Endothelial cell of umbilical vein (primary cell): ENCODE data around the gene MESD. TPM values are rescaled to one million over a fixed set of nuclear protein-coding genes. Genes with fewer than 3 reads are reported as not detected.

Source experiments
- BruUV-seq: library from RNA; stranded (reverse); fragments of 400-500 nt; replicated peaks from 2 replicates; lab custom pipeline; 2021; lab: Mats Ljungman, UMichigan
- CTCF ChIA-PET: fragments of 300-600, 350-600 bp; sonication (Branson Sonifier 250); formaldehyde crosslinking; loops from one replicate; lab custom pipeline; 2021; ENCODE audit warnings: antibody characterized with exemption, inconsistent platforms; lab: Charles Lee
- POLR2A ChIA-PET: fragments of 300-600, 350-600 bp; sonication (Branson Sonifier 250); formaldehyde crosslinking; loops from one replicate; lab custom pipeline; 2021; ENCODE audit warnings: antibody characterized with exemption, inconsistent platforms; lab: Charles Lee
- DNase-seq: peaks from one replicate; pipeline ENCODE4 v3.0.0-alpha.2; 2011; ENCODE audit warnings: low read depth, low spot score
- FAIRE-seq: peaks from 2 replicates; lab custom pipeline; 2011; peaks lifted over from hg19 to GRCh38; lab: Jason Lieb, UNC
- H2AFZ ChIP-seq: 2 replicates; pipeline ENCODE4 v1.6.0; 2012; ENCODE audit warnings: low read depth, low read length, control low read depth, inconsistent platforms
- H3K27ac ChIP-seq: 2 replicates; pipeline ENCODE4 v1.5.1; 2011; ENCODE audit warnings: low read depth, mild to moderate bottlenecking, control low read depth, low read length, moderate library complexity; ENCODE audit not compliant: insufficient read depth
- H3K27me3 ChIP-seq, 2 experiments: 2 replicates each; pipeline versions ENCODE4 v1.6.0 to v1.6.1; 2011; ENCODE audit warnings: low read length in 2 of 2, mixed read lengths in 1 of 2; ENCODE audit not compliant: control insufficient read depth in 2 of 2, insufficient read depth in 2 of 2
- H3K36me3 ChIP-seq, 2 experiments: 2 replicates in 1 of 2; 3 replicates in 1 of 2; pipeline ENCODE4 v1.5.1; 2011; ENCODE audit warnings: low read length in 2 of 2, mild to moderate bottlenecking in 1 of 2, moderate library complexity in 1 of 2; ENCODE audit not compliant: control insufficient read depth in 2 of 2, insufficient read depth in 2 of 2; ENCODE audit errors: extremely low read depth in 1 of 2
- H3K4me1 ChIP-seq: 3 replicates; pipeline ENCODE4 v1.5.1; 2011; ENCODE audit warnings: mild to moderate bottlenecking, low read length; ENCODE audit not compliant: control insufficient read depth, insufficient read depth; ENCODE audit errors: extremely low read depth
- H3K4me2 ChIP-seq: 2 replicates; pipeline ENCODE4 v1.6.1; 2011; ENCODE audit warnings: low read length, control low read depth, mixed read lengths; ENCODE audit not compliant: insufficient read depth
- H3K4me3 ChIP-seq, 3 experiments: fragments of 200-600 bp in 1 of 3; sonication (generic), shearing (Covaris generic) in 1 of 3; replicated peaks in 1 of 3; 2 replicates each; pipeline ENCODE4 v1.5.1; 2011 to 2016; ENCODE audit warnings: control low read depth in 3 of 3, low read length in 3 of 3, mild to moderate bottlenecking in 2 of 3, inconsistent platforms in 1 of 3, low read depth in 1 of 3, moderate library complexity in 1 of 3; ENCODE audit not compliant: insufficient read depth in 1 of 3
- H3K79me2 ChIP-seq: 2 replicates; pipeline ENCODE4 v1.6.0; 2012; ENCODE audit warnings: low read length, inconsistent platforms; ENCODE audit not compliant: control insufficient read depth, insufficient read depth
- H3K9ac ChIP-seq: replicated peaks from 2 replicates; pipeline ENCODE3; 2011; ENCODE audit warnings: low read length, control low read depth; ENCODE audit not compliant: insufficient read depth; ENCODE audit errors: extremely low read depth
- H3K9me1 ChIP-seq: replicated peaks from 3 replicates; pipeline ENCODE4 v1.6.0; 2011; ENCODE audit warnings: mild to moderate bottlenecking, low read length; ENCODE audit not compliant: control insufficient read depth, insufficient read depth; ENCODE audit errors: extremely low read depth
- H3K9me3 ChIP-seq: replicated peaks from 2 replicates; pipeline ENCODE4 v1.5.1; 2012; ENCODE audit warnings: low read length, inconsistent platforms; ENCODE audit not compliant: control insufficient read depth, insufficient read depth
- H4K20me1 ChIP-seq: replicated peaks from 2 replicates; pipeline ENCODE3; 2011; ENCODE audit warnings: mild to moderate bottlenecking, low read length; ENCODE audit not compliant: control insufficient read depth, insufficient read depth; ENCODE audit errors: extremely low read depth
- EZH2 ChIP-seq: IDR thresholded peaks from 2 replicates; pipeline ENCODE4 v1.6.1; 2012; ENCODE audit warnings: borderline replicate concordance, low read depth, mild to moderate bottlenecking, moderate library complexity, low read length, inconsistent platforms; ENCODE audit not compliant: severe bottlenecking
- FOS ChIP-seq: IDR thresholded peaks from 2 replicates; pipeline ENCODE4 v1.6.1; 2011; ENCODE audit warnings: mild to moderate bottlenecking, low read length, moderate library complexity, borderline replicate concordance; ENCODE audit not compliant: insufficient read depth
- GATA2 ChIP-seq: IDR thresholded peaks from 2 replicates; pipeline ENCODE4 v1.7.0; 2011; ENCODE audit warnings: low read depth, mild to moderate bottlenecking, moderate library complexity, mixed read lengths, low read length; ENCODE audit not compliant: insufficient read length, insufficient read depth
- JUN ChIP-seq: IDR thresholded peaks from 2 replicates; pipeline ENCODE4 v1.6.1; 2011; ENCODE audit warnings: borderline replicate concordance, low read depth; ENCODE audit not compliant: insufficient read length, insufficient read depth
- MYC ChIP-seq: IDR thresholded peaks from one replicate; pipeline ENCODE4 v1.6.1; 2011; ENCODE audit warnings: mild to moderate bottlenecking, low read depth, low read length
- POLR2A ChIP-seq: IDR thresholded peaks from 2 replicates; pipeline ENCODE4 v1.6.1; 2012; ENCODE audit warnings: low read depth, mild to moderate bottlenecking, control low read depth, low read length
- POLR2AphosphoS5 ChIP-seq: IDR thresholded peaks from 2 replicates; pipeline ENCODE4 v1.6.1; 2012; ENCODE audit warnings: low read depth, mild to moderate bottlenecking, control low read depth, low read length, moderate library complexity; ENCODE audit not compliant: insufficient read depth
- dilution Hi-C: fragments of 300-500 bp; cut with MboI; formaldehyde crosslinking; loops from one replicate; pipeline ENCODE4 v1.15.0; 2019; ENCODE audit warnings: low sequenced_read_pairs; ENCODE audit not compliant: extremely low pct_ligation_motif_present
- intact Hi-C: fragments of 100-400 bp; cut with micrococcal nuclease; formaldehyde crosslinking; loops from one replicate; pipeline ENCODE4 v1.10.0; 2022
- polyA plus RNA-seq, 4 experiments: library from polyadenylated mRNA; depleted of rRNA in 3 of 4; stranded (reverse) in 3 of 4; unstranded in 1 of 4; fragments of >200 nt; gene quantifications; 2 replicates each; pipeline versions ENCODE4 v1.2.1 to v1.2.3, GENCODE V29; 2011 to 2012; ENCODE audit warnings: missing spikeins in 1 of 4
- total RNA-seq: library from RNA; stranded (reverse); gene quantifications from 2 replicates; pipeline ENCODE4 v1.2.3, GENCODE V29; 2021
- TF ChIP-seq, protein P1 (sequence below), 2 donors: IDR thresholded peaks; 1 replicate in 1 of 2; 2 replicates in 1 of 2; pipeline ENCODE4 v1.5.1; 2011; ENCODE audit warnings: low read length in 2 of 2, mild to moderate bottlenecking in 2 of 2, moderate library complexity in 2 of 2, control low read depth in 1 of 2, inconsistent platforms in 1 of 2, low read depth in 1 of 2; ENCODE audit not compliant: insufficient read depth in 1 of 2; ENCODE audit errors: extremely low read depth in 1 of 2
- TF ChIP-seq, protein P2 (sequence below): IDR thresholded peaks from 2 replicates; pipeline ENCODE4 v1.6.1; 2011; ENCODE audit not compliant: insufficient read depth, insufficient read length

The MESD gene
- total and polyA plus RNA-seq, 2 donors (not counting 3 experiments of a cell fraction or from before 2014, with no cell fraction given), result 12.8 to 30.5 TPM

DNA sequence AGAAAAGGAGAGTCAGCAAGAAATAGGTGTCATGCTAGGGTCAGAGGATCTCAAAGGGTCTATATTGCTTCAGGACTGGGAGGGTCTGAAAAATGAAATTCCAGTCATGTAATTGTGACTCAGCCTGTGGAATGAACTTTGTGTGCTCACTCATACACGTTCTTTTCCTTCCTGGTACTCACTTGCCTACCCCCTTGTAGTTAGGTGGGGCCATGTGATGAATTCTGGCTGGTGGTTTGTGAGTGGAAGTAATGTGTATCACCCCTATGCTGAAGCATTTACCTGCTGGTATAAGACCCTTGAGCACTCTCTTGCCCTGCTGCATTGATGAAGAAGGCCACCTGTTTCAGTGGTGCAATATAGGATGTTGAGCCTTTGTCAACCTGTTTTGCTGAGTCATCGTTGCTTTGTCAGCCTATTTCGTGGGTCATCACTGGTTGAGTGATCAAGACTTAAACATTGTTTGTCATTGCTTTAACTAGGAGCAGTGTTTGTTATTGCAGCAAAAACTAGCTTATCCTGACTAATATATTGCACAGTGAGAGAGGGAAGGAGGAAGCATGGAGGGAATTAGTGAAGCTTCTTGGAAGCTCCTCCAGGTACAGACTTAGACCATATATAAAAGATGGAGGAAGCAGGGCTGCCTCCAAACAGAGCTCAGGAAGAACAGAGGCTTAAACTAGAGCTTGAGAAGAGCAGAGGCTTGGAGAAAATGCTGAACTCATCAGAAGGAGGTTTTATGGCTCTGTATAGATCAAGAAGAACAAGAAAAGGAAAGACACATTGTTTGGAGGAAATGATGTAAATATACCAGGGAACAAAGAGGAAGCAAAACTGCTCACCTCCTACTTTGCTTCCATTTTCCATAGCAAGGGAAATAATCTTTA is 40.0 kb upstream of the MESD start:
- H3K79me2 ChIP-seq, result no peaks in the 10 kb centered on the region
- POLR2A ChIA-PET, result no interaction called here
- BruUV-seq, result TSS peak; percentile 71
- H3K27me3 ChIP-seq, result no peaks in the 10 kb centered on the region
- H3K9ac ChIP-seq, result no peak overlapping the region
- no peaks in the 10 kb centered on the region for H3K36me3 ChIP-seq
- DNase-seq (peak; percentile 65), FAIRE-seq (peak; percentile 66)
- H4K20me1 ChIP-seq, result no peaks in the 10 kb centered on the region
- no peaks in the 10 kb centered on the region for H3K9me3 ChIP-seq
- CTCF ChIA-PET, result interaction anchor here (0.9 to 1.1 kb wide), 4 partner anchors 9 to 77 kb away, joined by 3 to 6 read pairs (median 3); no protein-coding TSS in a partner anchor
- intact Hi-C loops, result loop anchor here (1.0 kb wide), 2 partner anchors 10 to 27 kb away; no protein-coding TSS in a partner anchor
- no peak overlapping the region for H3K4me3 ChIP-seq
- TF ChIP-seq EZH2, result no peak
- no peak for TF ChIP-seq GATA2
- TF ChIP-seq, protein P1, sequence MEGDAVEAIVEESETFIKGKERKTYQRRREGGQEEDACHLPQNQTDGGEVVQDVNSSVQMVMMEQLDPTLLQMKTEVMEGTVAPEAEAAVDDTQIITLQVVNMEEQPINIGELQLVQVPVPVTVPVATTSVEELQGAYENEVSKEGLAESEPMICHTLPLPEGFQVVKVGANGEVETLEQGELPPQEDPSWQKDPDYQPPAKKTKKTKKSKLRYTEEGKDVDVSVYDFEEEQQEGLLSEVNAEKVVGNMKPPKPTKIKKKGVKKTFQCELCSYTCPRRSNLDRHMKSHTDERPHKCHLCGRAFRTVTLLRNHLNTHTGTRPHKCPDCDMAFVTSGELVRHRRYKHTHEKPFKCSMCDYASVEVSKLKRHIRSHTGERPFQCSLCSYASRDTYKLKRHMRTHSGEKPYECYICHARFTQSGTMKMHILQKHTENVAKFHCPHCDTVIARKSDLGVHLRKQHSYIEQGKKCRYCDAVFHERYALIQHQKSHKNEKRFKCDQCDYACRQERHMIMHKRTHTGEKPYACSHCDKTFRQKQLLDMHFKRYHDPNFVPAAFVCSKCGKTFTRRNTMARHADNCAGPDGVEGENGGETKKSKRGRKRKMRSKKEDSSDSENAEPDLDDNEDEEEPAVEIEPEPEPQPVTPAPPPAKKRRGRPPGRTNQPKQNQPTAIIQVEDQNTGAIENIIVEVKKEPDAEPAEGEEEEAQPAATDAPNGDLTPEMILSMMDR (IDR thresholded peaks at IDR 0.05; ENCODE audit: extremely low read depth in 1 of 2, insufficient read depth in 1 of 2, low read depth in 1 of 2, low read length in 2 of 2), result no peak
- no peak for TF ChIP-seq MYC
- peak; percentile 57 for TF ChIP-seq JUN
- TF ChIP-seq, protein P2, sequence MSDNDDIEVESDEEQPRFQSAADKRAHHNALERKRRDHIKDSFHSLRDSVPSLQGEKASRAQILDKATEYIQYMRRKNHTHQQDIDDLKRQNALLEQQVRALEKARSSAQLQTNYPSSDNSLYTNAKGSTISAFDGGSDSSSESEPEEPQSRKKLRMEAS, result no peak
- peak; percentile 90 for TF ChIP-seq FOS
- peak; percentile 43 for TF ChIP-seq POLR2AphosphoS5
- TF ChIP-seq POLR2A, result no peak
- no peak overlapping the region for H2AFZ ChIP-seq
- H3K9me1 ChIP-seq, result no peaks in the 10 kb centered on the region
- H3K4me2 ChIP-seq, result peak overlapping the region; percentile 36
- dilution Hi-C loops, result no loop called here
- H3K4me1 ChIP-seq, result peaks cover 32% of the 10 kb centered on the region
- H3K27ac ChIP-seq, result peak overlapping the region; percentile 9
